Loucy (cell line): ENCODE results near the gene CACNA1D.

Source experiments
- H2AFZ ChIP-seq: fragments of 200-600 bp; sonication (generic); 2 replicates; pipeline ENCODE4 v1.6.0; 2016; ENCODE audit warnings: antibody characterized with exemption, mild to moderate bottlenecking, low read length, moderate library complexity
- H3F3A ChIP-seq: fragments of 200-600 bp; 2 replicates; pipeline ENCODE4 v1.6.0; 2016; ENCODE audit warnings: antibody characterized with exemption, low read depth, mild to moderate bottlenecking
- H3K27me3 ChIP-seq: fragments of 200-600 bp; sonication (generic); 2 replicates; pipeline ENCODE4 v1.6.1; 2014; ENCODE audit warnings: low read length, mild to moderate bottlenecking; ENCODE audit not compliant: insufficient read depth, poor library complexity, severe bottlenecking
- H3K36me3 ChIP-seq: fragments of 200-600 bp; sonication (generic); 2 replicates; pipeline ENCODE4 v1.6.1; 2016; ENCODE audit warnings: low read length; ENCODE audit not compliant: insufficient read depth
- H3K4me1 ChIP-seq: fragments of 200-600 bp; sonication (generic); 2 replicates; pipeline ENCODE4 v1.5.1; 2014; ENCODE audit warnings: low read length, mild to moderate bottlenecking; ENCODE audit not compliant: insufficient read depth, poor library complexity, severe bottlenecking
- H3K4me2 ChIP-seq: fragments of 200-600 bp; sonication (generic); 2 replicates; pipeline ENCODE4 v1.6.0; 2014; ENCODE audit warnings: antibody characterized with exemption, low read length, low read depth, mild to moderate bottlenecking; ENCODE audit not compliant: poor library complexity, severe bottlenecking
- H3K4me3 ChIP-seq: fragments of 200-600 bp; sonication (generic); 2 replicates; pipeline ENCODE4 v1.5.1; 2014; ENCODE audit warnings: low read length, mild to moderate bottlenecking, mixed read lengths; ENCODE audit not compliant: poor library complexity, severe bottlenecking
- H3K79me2 ChIP-seq: fragments of 200-600 bp; sonication (generic); 2 replicates; pipeline ENCODE4 v1.6.1; 2014; ENCODE audit warnings: low read length; ENCODE audit not compliant: insufficient read depth
- H3K9ac ChIP-seq: fragments of 200-600 bp; sonication (generic); 2 replicates; pipeline ENCODE4 v1.6.0; 2014; ENCODE audit warnings: mild to moderate bottlenecking, low read depth, low read length, moderate library complexity; ENCODE audit not compliant: poor library complexity, severe bottlenecking
- H3K9me2 ChIP-seq: fragments of 200-600 bp; sonication (generic); replicated peaks from 2 replicates; pipeline ENCODE4 v1.6.1; 2016; ENCODE audit warnings: low read depth, low read length, mixed read lengths
- H3K9me3 ChIP-seq: fragments of 200-600 bp; sonication (generic); 2 replicates; pipeline ENCODE4 v1.6.1; 2014; ENCODE audit warnings: mild to moderate bottlenecking, antibody characterized with exemption, low read length, low read depth; ENCODE audit not compliant: insufficient read depth
- H4K20me1 ChIP-seq: fragments of 200-600 bp; sonication (generic); 2 replicates; pipeline ENCODE4 v1.6.0; 2014; ENCODE audit warnings: antibody characterized with exemption, low read length, mild to moderate bottlenecking; ENCODE audit not compliant: insufficient read depth, poor library complexity, severe bottlenecking
- CTCF ChIP-seq: fragments of 200-600 bp; sonication (generic); conservative IDR thresholded peaks from 2 replicates; pipeline ENCODE4 v1.5.1; 2014; ENCODE audit warnings: mild to moderate bottlenecking, antibody characterized with exemption, low read length
- EZH2phosphoT487 ChIP-seq: fragments of 200-600 bp; IDR thresholded peaks from 2 replicates; pipeline ENCODE4 v1.6.1; 2018; ENCODE audit warnings: antibody characterized with exemption, mild to moderate bottlenecking, moderate library complexity, borderline replicate concordance

Gene CACNA1D

GRCh38 chr3:53617893-53618523, 123.6 kb downstream of the CACNA1D start:
- no peaks in the 10 kb centered on the region for H3F3A ChIP-seq
- H3K9me3 ChIP-seq = no peaks in the 10 kb centered on the region
- no peaks in the 10 kb centered on the region for H3K79me2 ChIP-seq
- H3K9ac ChIP-seq = no peak overlapping the region
- H3K4me3 ChIP-seq = no peak overlapping the region
- no peaks in the 10 kb centered on the region for H3K27me3 ChIP-seq
- H3K4me2 ChIP-seq = no peak overlapping the region
- H3K36me3 ChIP-seq = no peaks in the 10 kb centered on the region
- no peaks in the 10 kb centered on the region for H3K9me2 ChIP-seq
- H2AFZ ChIP-seq = no peak overlapping the region
- H4K20me1 ChIP-seq = no peaks in the 10 kb centered on the region
- no peaks in the 10 kb centered on the region for H3K4me1 ChIP-seq
- TF ChIP-seq CTCF (no peak), EZH2phosphoT487 (no peak)

- no peaks in the 10 kb centered on the region for H4K20me1 ChIP-seq
- H3K9me3 ChIP-seq = no peaks in the 10 kb centered on the region
- H3K4me2 ChIP-seq = no peak overlapping the region
- H3K36me3 ChIP-seq = no peaks in the 10 kb centered on the region
- H3K79me2 ChIP-seq = no peaks in the 10 kb centered on the region
- H3K27me3 ChIP-seq = no peaks in the 10 kb centered on the region
- TF ChIP-seq EZH2phosphoT487 = no peak
- no peak for TF ChIP-seq CTCF
- H3F3A ChIP-seq = no peaks in the 10 kb centered on the region
- no peaks in the 10 kb centered on the region for H3K9me2 ChIP-seq
- H2AFZ ChIP-seq = no peak overlapping the region
- no peaks in the 10 kb centered on the region for H3K4me1 ChIP-seq
- no peak overlapping the region for H3K9ac ChIP-seq
- no peak overlapping the region for H3K4me3 ChIP-seq
These were observed 124.1 kb downstream of the CACNA1D start for GRCh38 chr3:53618524-53618906.

GRCh38 chr3:53618936-53619335, 124.5 kb downstream of the CACNA1D start:
- no peaks in the 10 kb centered on the region for H3K27me3 ChIP-seq
- no peaks in the 10 kb centered on the region for H3F3A ChIP-seq
- H3K4me1 ChIP-seq = no peaks in the 10 kb centered on the region
- no peak overlapping the region for H3K4me2 ChIP-seq
- H3K9me3 ChIP-seq = no peaks in the 10 kb centered on the region
- no peaks in the 10 kb centered on the region for H3K9me2 ChIP-seq
- no peak overlapping the region for H3K9ac ChIP-seq
- no peak overlapping the region for H2AFZ ChIP-seq
- H3K4me3 ChIP-seq = no peak overlapping the region
- no peaks in the 10 kb centered on the region for H3K36me3 ChIP-seq
- no peak for TF ChIP-seq CTCF
- TF ChIP-seq EZH2phosphoT487 = no peak
- H3K79me2 ChIP-seq = no peaks in the 10 kb centered on the region
- H4K20me1 ChIP-seq = no peaks in the 10 kb centered on the region
